B cell (primary cell): Measurements from ENCODE around the gene SCUBE1.

Source experiments
- EZH2 ChIP-seq: IDR thresholded peaks from 2 replicates; pipeline ENCODE4 v1.6.1; 2012; ENCODE audit warnings: borderline replicate concordance, low read depth, mild to moderate bottlenecking, moderate library complexity, low read length; ENCODE audit not compliant: insufficient read depth, poor library complexity, severe bottlenecking
- TF ChIP-seq, protein P1 (sequence below): fragments of 200-600 bp; IDR thresholded peaks from one replicate; pipeline ENCODE4 v1.8.0; 2022; ENCODE audit warnings: antibody characterized with exemption, mild to moderate bottlenecking

DNA sequence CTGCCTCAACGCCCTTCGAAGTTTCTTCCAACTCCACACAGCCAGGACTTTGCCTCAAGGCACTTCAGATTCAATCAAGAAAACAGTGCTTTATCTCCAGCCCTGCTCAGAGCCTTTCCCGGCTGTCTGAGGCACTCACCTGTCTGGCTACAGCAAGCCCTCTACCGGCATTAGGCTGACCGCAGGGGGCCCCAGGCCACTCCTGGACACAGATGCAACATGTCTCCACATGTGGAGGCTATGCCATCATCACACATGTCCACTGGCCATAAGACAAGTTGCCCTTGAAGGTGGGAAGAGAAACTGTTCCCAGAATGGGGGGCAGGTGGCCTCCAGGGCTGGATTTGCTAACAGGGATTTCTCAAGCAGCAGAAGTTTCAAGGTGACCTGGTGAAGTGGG is 10.0 kb downstream of the SCUBE1 start:
- TF ChIP-seq, protein P1, sequence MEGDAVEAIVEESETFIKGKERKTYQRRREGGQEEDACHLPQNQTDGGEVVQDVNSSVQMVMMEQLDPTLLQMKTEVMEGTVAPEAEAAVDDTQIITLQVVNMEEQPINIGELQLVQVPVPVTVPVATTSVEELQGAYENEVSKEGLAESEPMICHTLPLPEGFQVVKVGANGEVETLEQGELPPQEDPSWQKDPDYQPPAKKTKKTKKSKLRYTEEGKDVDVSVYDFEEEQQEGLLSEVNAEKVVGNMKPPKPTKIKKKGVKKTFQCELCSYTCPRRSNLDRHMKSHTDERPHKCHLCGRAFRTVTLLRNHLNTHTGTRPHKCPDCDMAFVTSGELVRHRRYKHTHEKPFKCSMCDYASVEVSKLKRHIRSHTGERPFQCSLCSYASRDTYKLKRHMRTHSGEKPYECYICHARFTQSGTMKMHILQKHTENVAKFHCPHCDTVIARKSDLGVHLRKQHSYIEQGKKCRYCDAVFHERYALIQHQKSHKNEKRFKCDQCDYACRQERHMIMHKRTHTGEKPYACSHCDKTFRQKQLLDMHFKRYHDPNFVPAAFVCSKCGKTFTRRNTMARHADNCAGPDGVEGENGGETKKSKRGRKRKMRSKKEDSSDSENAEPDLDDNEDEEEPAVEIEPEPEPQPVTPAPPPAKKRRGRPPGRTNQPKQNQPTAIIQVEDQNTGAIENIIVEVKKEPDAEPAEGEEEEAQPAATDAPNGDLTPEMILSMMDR, result no peak
- no peak for TF ChIP-seq EZH2
